Measurements from ENCODE around the gene NCOR2. TPM values are rescaled to one million over a fixed set of nuclear protein-coding genes. Genes with fewer than 3 reads are reported as not detected.

Gene NCOR2
- polyA plus RNA-seq, 1 donor from 2014 or later = 4.8 TPM

- Histone ChIP-seq H3K9ac (ENCODE audit: low read length) (peak overlapping the region; percentile 38), H3K79me2 (replicated peaks; ENCODE audit: insufficient read depth, low read length) (peaks cover 29% of the 10 kb centered on the region), H3K36me3 (ENCODE audit: insufficient read depth, low read length) (no peaks in the 10 kb centered on the region), H2AFZ (ENCODE audit: low read depth, low read length) (no peak overlapping the region), H3K27ac (ENCODE audit: low read length) (no peak overlapping the region), H3K27me3 (ENCODE audit: insufficient read depth, low read depth, low read length) (no peaks in the 10 kb centered on the region), H3F3A (ENCODE audit: insufficient read depth, low read length, poor library complexity, severe bottlenecking) (no peaks in the 10 kb centered on the region), H3K4me3 (ENCODE audit: low read length) (peak overlapping the region; percentile 43), H3K4me2 (ENCODE audit: low read length) (no peak overlapping the region), H3K9me3 (ENCODE audit: low read length) (no peaks in the 10 kb centered on the region), H4K20me1 (ENCODE audit: insufficient read depth) (no peaks in the 10 kb centered on the region), H3K9me2 (ENCODE audit: insufficient read depth, low read length) (no peaks in the 10 kb centered on the region)
- TF ChIP-seq REST (IDR thresholded peaks at IDR 0.05; ENCODE audit: borderline replicate concordance) (peak; percentile 12), EZH2 (IDR thresholded peaks at IDR 0.05; ENCODE audit: borderline replicate concordance, insufficient read depth, low read length, poor library complexity, severe bottlenecking) (no peak), EP300 (conservative IDR thresholded peaks at IDR 0.05; ENCODE audit: poor library complexity, severe bottlenecking) (no peak), RAD21 (conservative IDR thresholded peaks at IDR 0.05) (no peak), MXI1 (conservative IDR thresholded peaks at IDR 0.05; ENCODE audit: poor library complexity, severe bottlenecking) (no peak)
- TF ChIP-seq, protein P1, sequence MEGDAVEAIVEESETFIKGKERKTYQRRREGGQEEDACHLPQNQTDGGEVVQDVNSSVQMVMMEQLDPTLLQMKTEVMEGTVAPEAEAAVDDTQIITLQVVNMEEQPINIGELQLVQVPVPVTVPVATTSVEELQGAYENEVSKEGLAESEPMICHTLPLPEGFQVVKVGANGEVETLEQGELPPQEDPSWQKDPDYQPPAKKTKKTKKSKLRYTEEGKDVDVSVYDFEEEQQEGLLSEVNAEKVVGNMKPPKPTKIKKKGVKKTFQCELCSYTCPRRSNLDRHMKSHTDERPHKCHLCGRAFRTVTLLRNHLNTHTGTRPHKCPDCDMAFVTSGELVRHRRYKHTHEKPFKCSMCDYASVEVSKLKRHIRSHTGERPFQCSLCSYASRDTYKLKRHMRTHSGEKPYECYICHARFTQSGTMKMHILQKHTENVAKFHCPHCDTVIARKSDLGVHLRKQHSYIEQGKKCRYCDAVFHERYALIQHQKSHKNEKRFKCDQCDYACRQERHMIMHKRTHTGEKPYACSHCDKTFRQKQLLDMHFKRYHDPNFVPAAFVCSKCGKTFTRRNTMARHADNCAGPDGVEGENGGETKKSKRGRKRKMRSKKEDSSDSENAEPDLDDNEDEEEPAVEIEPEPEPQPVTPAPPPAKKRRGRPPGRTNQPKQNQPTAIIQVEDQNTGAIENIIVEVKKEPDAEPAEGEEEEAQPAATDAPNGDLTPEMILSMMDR (IDR thresholded peaks at IDR 0.05; ENCODE audit: poor library complexity, severe bottlenecking) = no peak
Observed at GRCh38 chr12:124543052-124543589, 24.3 kb downstream of the NCOR2 start.

- H3K9me2 ChIP-seq (ENCODE audit: insufficient read depth, low read length) = no peaks in the 10 kb centered on the region
- no peak for TF ChIP-seq MXI1 (conservative IDR thresholded peaks at IDR 0.05; ENCODE audit: poor library complexity, severe bottlenecking)
- no peaks in the 10 kb centered on the region for H3K27me3 ChIP-seq (ENCODE audit: insufficient read depth, low read depth, low read length)
- H4K20me1 ChIP-seq (ENCODE audit: insufficient read depth) = no peaks in the 10 kb centered on the region
- peaks cover 26% of the 10 kb centered on the region for H3K79me2 ChIP-seq (replicated peaks; ENCODE audit: insufficient read depth, low read length)
- H3K9ac ChIP-seq (ENCODE audit: low read length) = no peak overlapping the region
- H3K27ac ChIP-seq (ENCODE audit: low read length) = no peak overlapping the region
- H3K4me3 ChIP-seq (ENCODE audit: low read length) = no peak overlapping the region
- no peaks in the 10 kb centered on the region for H3K9me3 ChIP-seq (ENCODE audit: low read length)
- no peak overlapping the region for H2AFZ ChIP-seq (ENCODE audit: low read depth, low read length)
- H3K4me2 ChIP-seq (ENCODE audit: low read length) = no peak overlapping the region
- H3F3A ChIP-seq (ENCODE audit: insufficient read depth, low read length, poor library complexity, severe bottlenecking) = no peaks in the 10 kb centered on the region
- no peaks in the 10 kb centered on the region for H3K36me3 ChIP-seq (ENCODE audit: insufficient read depth, low read length)
Observed at GRCh38 chr12:124542021-124542949, 25.1 kb downstream of the NCOR2 start.

Data from neural cell (in vitro differentiated cells).